C4-2B (cell line): Measurements from ENCODE around the gene JAKMIP1.

Source experiments
- H3K27ac ChIP-seq: fragments of 450-650 bp; 2 replicates; pipeline ENCODE4 v1.5.1; 2017
- CTCF ChIP-seq: fragments of 450-650 bp; conservative IDR thresholded peaks from 2 replicates; pipeline ENCODE4 v1.5.1; 2017; ENCODE audit warnings: mild to moderate bottlenecking
- ZFX ChIP-seq: fragments of 450-650 bp; IDR thresholded peaks from 2 replicates; pipeline ENCODE4 v1.6.1; 2017

Gene JAKMIP1

DNA sequence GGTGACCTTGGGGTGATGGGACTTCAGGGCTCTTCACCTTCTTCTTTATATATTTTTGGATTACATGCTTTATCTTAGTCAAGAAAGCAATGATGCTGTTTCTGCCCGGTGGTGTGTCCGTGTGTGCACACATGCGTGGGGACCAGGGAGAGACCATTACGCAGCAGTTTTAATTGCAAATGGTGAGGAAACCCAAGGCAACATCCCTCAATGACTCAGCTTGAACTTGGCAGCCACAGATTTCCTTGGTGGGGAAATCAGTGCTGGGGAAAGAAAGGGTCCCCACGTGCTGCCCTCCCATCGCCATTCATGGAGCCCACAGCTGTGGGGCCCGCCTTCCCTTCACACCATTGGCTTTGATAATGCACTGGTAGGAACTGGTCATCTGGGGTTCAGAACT, 136.0 kb downstream of the JAKMIP1 start:
- TF ChIP-seq CTCF = no peak
- no peak for TF ChIP-seq ZFX
- no peak overlapping the region for H3K27ac ChIP-seq

- H3K27ac ChIP-seq = no peak overlapping the region
- TF ChIP-seq ZFX = no peak
- no peak for TF ChIP-seq CTCF
Measured at GRCh38 chr4:6063684-6064083, 136.7 kb downstream of the JAKMIP1 start.

DNA sequence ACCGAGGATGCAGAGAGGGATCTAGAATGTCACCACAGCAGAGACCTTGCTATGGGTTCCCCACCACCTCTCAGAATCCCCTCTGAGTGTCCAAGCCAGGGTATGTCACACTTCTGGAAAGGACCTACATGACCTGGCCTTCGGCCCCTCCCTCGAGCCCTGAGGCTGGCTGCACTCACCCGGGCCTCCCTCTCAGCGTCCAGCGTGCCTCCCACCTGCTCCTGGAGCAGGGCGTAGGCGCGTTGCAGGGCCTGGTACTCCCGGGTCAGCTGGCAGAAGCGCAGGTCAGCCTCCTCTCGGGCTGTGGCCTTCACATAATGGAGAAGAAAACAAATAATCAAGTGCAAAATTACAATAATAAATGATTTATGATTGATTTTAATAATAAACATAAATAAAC, 138.2 kb downstream of the JAKMIP1 start:
- no peak overlapping the region for H3K27ac ChIP-seq
- no peak for TF ChIP-seq ZFX
- no peak for TF ChIP-seq CTCF

DNA sequence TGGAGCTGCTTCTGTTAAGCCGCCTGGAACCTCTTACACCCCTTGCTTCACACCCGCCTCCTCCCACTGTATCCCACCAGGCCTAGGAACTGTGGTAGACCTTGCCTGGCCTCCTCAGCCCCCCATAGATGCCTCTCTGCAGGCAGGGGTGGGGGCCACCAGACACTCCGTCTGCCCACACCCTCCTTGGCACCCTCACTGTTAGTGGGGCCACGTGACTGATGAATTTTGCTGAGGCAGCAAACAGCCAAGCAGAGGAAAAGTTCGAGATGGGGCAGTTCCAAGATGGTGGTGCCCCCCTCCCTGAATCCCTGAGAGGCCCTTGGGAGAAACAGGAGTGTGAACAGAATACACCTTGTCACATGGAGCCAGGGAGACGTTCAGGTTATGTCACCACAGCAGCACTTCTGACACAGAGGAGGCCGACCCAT, 141.0 kb downstream of the JAKMIP1 start:
- no peak overlapping the region for H3K27ac ChIP-seq
- TF ChIP-seq ZFX (no peak), CTCF (no peak)

GRCh38 chr4:6058531-6059374, 141.6 kb downstream of the JAKMIP1 start:
- no peak overlapping the region for H3K27ac ChIP-seq
- no peak for TF ChIP-seq CTCF
- TF ChIP-seq ZFX = no peak

DNA sequence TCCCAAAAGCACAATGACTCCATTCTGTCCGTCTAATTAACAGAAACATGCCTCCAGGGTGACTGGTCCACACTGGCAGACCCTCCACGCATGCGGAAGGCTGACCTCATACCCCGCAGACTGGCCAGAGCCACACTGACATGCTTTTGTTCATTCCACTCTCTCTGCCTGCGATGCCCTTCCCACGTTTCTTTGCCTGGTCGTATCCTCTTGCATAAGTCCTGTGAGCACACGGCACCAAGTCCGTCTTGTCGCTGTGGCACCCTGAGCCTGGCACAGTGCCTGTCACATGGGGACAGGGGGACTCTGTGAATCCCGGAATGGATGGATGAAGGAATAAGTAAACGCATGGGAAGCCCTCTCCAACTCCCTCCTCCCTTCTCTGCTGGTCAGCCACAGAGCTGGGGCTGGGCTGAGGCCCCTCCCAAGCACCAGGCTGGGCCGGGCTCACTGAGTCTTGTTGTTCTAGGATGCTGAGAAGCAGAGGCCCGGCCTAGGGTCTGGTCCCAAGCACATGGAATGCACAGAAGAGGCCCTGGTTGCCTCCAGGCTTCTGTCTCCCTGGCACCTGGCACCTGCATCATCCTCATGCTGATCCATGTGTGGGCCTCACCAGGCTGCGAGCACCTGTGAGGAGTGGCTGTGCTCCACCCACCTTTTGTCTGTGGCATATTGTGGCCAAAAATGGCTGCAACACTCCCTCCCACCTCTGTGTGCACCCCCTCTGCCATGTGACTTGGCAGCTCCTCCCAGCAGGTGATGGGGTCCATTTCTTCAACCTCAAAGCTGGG, 143.2 kb downstream of the JAKMIP1 start:
- no peak overlapping the region for H3K27ac ChIP-seq
- TF ChIP-seq CTCF (no peak), ZFX (no peak)

- no peak overlapping the region for H3K27ac ChIP-seq
- TF ChIP-seq ZFX (no peak), CTCF (no peak)
Measured at GRCh38 chr4:6055436-6055835, 144.9 kb downstream of the JAKMIP1 start.
